ENCODE data around the gene TNFRSF14. TPM values are rescaled to one million over a fixed set of nuclear protein-coding genes. Genes with fewer than 3 reads are reported as not detected.

TNFRSF14 gene
- total RNA-seq, result 10 to 100 TPM; 37.7 to 63.6 TPM
- long read RNA-seq, donor 1, transcript TNFRSF14-201 (8 exons, 1,707 nt), result major isoform, 10 of 30 reads
- long read RNA-seq, donor 1, partial matches to known transcripts, result 11 of 30 reads
- long read RNA-seq, donor 1, other reads (novel, unspliced or antisense), result 9 of 30 reads
- long read RNA-seq, donor 2, transcript TNFRSF14-201 (8 exons, 1,707 nt), result major isoform, 64 of 108 reads
- long read RNA-seq, donor 2, partial matches to known transcripts, result 14 of 108 reads
- long read RNA-seq, donor 2, other reads (novel, unspliced or antisense), result 30 of 108 reads

DNA sequence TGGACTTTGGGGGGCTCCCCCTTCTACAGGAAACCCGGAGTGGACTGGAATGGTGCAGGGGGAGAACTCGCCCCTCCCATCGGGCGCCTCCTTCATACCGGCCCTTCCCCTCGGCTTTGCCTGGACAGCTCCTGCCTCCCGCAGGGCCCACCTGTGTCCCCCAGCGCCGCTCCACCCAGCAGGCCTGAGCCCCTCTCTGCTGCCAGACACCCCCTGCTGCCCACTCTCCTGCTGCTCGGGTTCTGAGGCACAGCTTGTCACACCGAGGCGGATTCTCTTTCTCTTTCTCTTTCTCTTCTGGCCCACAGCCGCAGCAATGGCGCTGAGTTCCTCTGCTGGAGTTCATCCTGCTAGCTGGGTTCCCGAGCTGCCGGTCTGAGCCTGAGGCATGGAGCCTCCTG, at the start of gene TNFRSF14:
Gene TNFRSF14, plus strand, starts transcription at position 95 of the 401 bp plus-strand sequence. Its CDS starts 294 bp downstream, at position 389.
- intact Hi-C loops (cut with DNase I), result no loop called here
- DNase-seq (ENCODE audit: low spot score), result no peak

DNA sequence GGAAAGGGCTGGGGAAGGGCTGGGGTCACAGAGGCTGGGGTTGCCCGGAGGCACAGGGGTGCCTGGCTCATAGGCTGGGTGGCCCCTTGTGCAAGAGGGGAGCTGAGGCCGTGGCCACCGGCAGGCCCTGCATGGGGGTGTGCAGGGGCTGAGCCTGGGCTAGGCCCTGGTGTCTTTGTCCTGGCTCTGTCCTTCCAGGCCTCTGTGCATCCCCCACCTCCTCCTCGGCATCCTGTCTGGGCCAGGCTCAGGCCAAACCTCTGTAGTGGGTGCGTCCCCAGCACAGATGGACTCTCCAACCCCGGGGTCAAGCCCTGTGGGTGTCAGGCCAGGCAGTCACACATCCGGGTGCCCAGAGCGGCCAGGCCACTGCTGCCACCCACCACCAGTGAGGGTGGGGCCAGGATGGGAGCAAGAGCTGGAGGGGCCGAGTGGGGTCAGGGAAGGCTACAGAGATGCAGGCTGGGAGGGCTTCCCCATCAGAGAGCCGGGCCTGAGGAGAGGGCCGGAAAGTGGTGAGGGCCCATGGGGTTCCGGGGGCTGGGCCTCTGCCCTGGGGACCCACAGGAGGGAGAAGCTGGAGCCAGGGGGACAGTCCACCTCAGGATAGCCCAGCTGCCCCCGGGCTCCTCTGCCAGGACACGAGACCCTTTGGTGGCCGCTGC, 49.1 kb upstream of the TNFRSF14 start:
- DNase-seq (ENCODE audit: low spot score), result no peak
- intact Hi-C loops (cut with DNase I), result no loop called here

DNA sequence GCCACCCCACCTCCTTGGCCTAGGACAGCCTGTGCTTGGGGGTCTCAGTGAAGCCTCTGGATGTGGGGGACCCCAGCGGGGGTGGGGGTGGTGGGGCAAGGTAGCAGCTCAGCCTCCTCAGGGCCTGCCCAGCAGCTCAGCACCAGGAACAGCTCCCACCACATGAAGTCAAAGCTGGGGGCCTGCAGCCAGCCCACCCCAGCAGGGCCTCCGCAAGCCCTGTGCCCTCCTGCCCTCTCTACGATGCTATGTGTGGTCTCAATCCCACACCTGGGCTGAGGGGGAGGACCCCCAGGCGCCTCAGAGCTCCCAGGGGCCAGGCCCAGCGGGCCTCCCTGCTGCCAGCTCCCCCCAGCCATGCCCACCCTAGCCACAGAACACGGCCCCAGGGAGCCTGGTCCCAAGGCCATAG, 48.4 kb upstream of the TNFRSF14 start:
- intact Hi-C loops (cut with DNase I), result no loop called here
- DNase-seq (ENCODE audit: low spot score), result no peak

DNA sequence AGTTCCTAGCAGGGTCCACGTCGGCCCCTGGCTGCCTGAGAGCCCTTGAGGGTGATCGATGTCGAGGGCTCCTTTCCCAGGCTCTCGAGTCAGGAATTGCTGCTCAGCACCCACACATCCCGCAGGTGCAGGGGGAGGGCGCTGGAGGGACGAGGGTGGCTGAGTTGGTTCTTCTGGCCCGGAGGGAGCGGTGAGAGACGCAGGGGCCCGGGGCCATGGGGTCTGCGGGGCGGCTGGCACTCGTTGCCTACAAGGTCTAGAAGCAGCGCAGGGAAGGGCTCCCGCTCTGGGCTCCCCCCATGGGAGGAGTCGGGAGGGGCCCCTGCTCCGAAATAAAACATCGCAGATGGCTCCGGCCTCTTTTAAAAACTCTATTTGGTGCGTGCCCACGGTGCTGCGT, 48.0 kb upstream of the TNFRSF14 start:
- intact Hi-C loops (cut with DNase I), result no loop called here
- DNase-seq (ENCODE audit: low spot score), result no peak

DNA sequence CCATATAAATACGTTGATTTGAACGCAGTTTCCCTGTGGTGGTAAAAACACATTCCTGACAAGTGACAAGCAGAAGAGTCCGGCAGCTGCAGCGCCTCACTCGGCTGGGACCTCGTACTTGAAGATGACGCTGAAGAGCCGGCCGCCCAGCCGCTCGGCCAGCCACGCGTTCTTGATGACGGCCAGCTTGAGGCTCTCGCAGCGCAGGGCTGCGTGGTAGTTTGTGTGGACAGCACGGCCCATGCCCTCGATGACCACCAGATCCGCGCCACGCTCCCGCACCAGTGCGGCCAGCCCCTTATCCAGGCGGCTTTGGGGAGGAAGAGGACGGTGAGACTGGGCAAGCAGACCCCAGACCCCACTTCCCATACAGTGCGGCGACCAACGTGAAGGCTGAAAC, 47.4 kb upstream of the TNFRSF14 start:
- no peak for DNase-seq (ENCODE audit: low spot score)
- intact Hi-C loops (cut with DNase I), result no loop called here

DNA sequence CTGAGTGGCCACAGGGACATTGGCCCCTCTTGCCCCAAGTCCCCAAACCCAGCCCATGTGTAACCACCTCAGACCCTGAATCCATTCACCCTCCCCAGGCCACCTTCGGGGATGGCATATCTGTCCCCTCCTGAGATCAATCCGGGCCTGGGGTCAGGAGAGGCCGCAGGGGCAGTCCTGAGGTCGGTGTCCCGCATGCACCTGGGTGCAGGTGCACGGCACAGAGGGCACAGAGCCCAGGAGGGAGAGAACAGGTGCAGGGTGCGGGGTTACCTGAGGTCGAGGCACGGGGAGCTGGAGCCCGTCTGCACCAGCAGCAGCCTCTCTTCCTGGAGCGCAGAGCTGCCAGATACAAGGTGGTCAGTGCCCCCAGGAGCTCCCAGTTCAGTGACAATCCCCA, 46.6 kb upstream of the TNFRSF14 start:
- DNase-seq (ENCODE audit: low spot score), result no peak
- intact Hi-C loops (cut with DNase I), result no loop called here

DNA sequence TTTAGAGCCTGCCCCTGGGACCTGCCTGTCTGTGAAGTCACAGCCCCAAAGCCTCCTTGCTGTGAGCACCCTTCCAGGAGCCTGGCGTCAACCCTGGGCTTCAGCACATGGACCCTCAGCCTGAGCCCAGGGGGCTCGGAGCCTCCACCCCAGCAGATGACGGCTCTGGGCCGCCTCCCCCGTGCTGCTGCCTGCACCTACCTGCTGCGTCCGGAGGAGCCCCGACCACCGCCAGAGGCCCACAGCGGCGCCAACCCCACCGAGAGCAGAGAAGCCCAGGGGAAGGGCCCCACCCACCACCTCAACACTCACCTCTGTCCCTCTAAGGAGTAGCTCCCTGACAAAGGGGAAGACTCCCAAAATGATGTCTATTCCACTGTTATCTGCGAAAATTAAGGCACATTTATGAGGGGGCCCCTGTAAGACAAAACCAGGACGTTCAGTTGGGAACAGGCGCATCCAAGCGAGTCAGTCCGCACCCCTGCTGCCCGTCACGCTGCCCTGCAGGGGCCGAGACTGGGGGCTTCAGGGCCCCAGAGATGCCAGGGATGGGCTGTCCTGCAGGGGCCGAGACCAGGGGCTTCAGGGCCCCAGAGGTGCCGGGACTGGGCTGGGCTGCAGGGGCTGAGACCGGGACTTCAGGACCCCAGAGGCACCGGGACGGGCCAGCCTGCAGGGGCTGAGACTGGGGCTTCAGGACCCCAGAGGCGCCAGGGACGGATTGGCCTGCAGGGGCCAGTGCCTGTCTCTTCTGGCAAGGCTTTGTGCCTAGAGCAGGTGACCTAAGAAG, 45.6 kb upstream of the TNFRSF14 start:
- intact Hi-C loops (cut with DNase I), result no loop called here
- DNase-seq (ENCODE audit: low spot score), result no peak

DNA sequence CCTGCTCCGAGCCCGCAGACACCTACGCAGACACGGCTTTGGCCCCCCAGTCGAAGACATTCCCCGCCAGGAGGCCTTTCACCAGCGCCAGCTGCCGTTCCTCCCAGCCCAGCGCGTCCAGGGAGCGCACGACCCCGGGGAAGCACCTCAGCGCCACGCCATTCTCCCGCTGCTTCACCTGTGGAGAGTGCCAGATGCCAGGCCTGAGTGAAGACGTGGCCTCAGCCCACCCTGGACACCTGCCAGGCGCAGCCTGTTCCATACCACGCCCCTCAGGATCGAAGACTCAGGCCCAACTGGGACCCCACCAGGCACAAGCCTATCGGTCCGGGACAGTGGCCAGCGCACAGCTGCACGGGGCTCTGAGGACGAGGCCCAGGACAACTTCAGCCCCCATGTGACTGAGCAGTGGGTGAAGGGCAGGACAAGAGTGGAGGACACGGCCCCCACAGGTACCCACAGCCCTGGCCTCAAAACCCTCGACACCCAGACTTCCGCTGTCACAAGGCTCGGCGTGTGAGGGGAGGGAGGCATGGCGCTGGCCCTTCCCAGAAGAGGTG, 43.2 kb upstream of the TNFRSF14 start:
- DNase-seq (ENCODE audit: low spot score), result no peak
- intact Hi-C loops (cut with DNase I), result no loop called here

DNA sequence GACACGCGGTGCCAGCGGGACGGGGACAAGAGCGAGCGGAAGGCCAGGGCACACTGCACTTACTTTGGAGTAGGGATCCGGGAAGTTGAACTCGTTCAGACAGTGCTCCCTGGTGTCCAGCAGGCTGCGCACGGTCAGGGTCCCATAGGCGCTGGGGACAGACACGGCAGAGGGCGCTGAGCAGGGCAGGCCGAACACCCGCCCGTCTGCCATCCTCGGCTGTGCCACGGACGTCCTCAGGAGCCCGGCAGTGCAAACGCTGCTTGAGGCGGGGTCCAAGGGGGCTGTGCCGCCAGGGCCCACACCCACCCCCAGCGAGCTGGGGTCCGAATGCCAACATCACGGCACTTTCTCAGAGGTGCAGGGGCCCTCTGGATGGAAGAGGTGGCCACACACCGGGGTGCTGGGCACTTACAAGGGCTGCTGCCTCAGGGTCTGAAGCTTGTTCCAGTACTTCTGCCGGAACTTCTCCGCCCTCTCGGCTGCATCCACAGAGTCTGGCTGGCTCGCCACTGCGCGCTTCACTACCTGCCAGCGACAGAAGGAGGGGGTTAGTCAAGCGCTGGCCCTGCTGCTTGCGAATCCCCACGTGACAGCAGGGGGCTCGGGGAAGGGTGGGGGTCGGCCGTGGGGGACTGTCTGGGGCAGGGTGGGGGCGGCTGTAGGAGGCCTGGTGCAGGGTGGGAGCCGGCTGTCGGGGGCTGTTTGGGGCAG, 42.1 kb upstream of the TNFRSF14 start:
- intact Hi-C loops (cut with DNase I), result no loop called here
- no peak for DNase-seq (ENCODE audit: low spot score)

DNA sequence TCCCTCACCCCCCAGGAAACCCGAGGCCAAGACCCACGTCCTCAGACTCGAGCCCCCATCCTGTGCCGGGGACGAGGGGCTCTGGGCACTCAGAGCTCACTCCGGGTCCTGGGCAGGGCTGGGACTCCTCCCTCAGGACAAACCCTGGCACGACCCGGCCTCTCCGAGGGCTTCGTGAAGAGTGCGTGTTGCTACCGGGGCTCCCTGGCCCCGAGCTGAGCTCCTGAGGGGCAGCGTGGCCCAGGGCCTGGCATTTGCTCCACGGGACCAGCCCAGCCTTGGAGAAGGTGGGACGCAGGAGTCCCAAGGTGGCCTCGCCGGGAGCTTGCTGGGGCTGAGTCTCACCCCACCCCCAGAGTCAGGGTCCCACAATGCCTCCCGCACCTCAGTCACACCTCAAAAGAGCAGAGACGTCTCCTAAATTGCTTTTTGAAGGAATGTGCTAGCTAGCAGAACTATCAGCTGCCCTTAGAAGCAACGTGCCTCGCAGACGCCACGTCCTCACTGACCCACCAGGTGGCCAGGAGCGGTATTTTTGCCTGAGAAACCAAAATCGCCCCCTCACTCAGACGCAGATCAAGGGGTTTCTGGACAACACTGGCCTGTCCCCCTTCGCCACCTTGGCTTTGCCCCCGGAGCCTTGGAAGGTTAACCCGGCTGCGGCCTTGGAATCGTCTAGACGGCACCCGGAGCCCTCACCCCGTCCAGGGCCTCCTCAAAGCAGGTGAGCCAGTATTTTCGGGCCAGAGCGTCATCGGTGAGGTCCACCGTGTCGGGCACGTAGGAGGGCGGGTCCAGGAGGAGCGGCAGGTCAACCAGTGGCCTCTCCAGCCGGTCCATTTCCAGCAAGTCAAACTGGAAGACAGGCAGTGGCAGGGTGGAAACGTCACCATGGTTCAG, 41.1 kb upstream of the TNFRSF14 start:
- DNase-seq (ENCODE audit: low spot score), result no peak
- intact Hi-C loops (cut with DNase I), result no loop called here

DNA sequence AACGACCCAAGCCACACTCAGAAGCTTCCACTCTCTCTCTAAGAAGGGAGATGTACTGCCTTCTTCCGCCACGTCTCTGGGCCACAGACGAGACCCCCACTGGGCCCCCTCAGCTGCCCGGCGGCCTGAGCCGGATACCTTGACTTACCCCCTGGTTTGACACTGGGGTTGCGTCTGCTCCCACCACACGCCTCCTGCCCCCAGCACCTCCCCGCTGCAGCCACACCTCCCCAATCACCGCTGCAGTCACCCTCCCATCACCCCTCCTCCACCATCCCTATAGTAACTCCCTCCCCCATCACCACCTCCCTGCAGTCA, 40.4 kb upstream of the TNFRSF14 start:
- intact Hi-C loops (cut with DNase I), result no loop called here
- DNase-seq (ENCODE audit: low spot score), result no peak

DNA sequence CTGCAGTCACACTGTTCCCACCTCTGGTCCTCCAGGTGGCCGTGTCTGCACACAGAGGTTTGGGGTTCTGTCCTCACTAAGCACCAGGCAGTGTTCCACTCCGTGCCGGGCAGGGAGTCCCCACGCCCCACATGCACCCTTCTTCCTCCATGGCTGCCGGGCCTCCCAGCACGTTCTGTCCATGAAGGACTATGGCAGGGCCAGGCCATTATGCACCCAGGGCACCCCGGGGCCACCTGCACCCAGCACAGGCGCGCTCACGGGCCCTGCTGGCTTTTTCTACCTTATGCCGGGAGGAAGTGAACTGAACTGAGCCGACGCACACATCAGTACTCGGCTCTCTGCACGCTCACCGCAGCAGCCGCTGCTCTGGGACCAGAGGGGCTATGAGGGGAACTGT, 40.0 kb upstream of the TNFRSF14 start:
- intact Hi-C loops (cut with DNase I), result no loop called here
- no peak for DNase-seq (ENCODE audit: low spot score)

DNA sequence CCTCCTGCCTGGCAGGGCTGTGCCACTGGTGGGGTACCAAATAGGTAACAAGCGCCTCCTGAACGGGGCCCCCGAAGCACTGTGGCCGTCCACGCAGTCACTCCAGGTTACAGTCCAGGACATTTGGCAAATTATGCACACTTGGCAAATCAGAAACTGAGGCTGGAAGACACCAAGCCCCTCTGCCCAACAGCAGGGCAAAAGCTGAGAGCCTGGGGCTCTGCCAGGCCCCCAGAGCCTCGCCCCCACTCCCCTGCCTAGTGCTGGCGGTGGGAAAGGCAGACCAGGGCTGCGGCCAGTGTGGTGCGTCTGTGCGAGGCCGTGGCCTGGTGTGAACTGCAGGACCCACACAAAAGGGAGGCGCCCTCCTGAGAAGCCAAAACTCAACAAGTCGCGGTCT, 39.2 kb upstream of the TNFRSF14 start:
- DNase-seq (ENCODE audit: low spot score), result no peak
- intact Hi-C loops (cut with DNase I), result no loop called here

DNA sequence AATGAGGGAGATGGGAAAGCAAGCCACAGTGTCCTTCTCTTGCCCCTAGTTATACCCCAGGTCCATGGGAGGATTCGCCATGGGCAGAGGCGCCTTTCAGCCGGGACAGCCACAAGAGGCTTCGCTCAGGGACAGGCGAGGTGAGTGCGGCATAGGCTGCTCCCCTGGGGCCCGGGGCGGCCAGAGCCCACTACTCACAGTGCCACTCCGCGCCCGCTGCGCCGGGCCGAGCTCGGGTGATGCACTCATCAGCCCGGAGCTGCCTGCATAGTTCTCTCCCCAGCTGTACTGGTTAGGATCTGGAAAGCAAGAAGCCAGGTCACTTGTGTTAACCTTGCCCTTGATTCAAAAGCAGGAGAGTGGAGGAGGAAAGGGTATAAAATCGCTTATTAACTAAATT, 38.2 kb upstream of the TNFRSF14 start:
- intact Hi-C loops (cut with DNase I), result no loop called here
- no peak for DNase-seq (ENCODE audit: low spot score)

DNA sequence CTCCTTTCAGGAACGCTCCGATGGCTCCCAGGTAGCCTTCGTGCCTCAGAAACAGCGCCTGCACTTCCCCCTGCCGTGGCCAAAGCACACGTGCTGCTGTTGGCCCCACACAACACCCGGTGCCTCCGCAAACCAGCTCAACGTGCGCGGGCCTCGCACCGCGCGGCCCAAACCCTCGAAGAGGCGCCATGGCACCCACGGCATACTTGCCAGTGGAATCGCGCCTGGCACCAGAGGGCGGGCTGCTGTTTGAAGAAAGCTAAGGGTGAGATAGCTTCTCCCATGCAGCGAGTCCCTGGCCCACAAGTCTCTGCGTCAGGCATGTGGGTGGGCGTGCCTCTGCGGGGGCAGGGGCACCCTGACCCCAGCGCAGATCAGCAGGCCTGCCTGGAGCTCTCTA, 37.6 kb upstream of the TNFRSF14 start:
- DNase-seq (ENCODE audit: low spot score), result no peak
- intact Hi-C loops (cut with DNase I), result no loop called here

DNA sequence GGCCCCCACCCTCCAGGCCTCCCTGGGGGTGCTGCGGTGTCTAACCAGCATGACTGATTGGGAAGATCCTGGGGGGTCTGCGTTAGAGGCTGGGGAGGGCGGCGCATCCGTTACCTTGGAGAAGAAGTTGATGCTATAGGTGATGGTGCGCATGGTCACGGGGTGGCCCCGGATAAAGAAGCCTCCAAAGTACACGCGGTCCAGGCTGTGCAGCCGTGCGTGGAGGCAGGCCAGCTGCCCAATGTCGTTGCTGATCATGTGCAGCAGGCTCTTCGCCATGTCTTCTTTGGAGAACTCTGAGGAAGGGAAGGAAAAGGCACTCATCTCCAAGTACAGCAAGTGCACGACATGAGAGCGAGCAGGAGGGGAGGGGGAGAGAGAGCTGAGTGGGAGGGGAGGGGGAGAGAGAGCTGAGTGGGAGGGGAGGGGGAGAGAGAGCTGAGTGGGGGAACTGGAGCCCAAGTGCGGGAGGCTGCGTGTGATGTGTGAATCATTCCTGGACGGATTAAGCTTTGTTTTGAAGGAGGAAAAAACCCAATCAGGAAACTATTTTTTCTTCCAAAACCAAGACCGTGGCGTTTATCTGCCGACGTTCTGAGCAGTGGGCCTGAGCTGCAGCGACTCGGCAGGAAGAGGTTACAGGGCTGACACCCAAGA, 37.0 kb upstream of the TNFRSF14 start:
- intact Hi-C loops (cut with DNase I), result no loop called here
- DNase-seq (ENCODE audit: low spot score), result no peak

DNA sequence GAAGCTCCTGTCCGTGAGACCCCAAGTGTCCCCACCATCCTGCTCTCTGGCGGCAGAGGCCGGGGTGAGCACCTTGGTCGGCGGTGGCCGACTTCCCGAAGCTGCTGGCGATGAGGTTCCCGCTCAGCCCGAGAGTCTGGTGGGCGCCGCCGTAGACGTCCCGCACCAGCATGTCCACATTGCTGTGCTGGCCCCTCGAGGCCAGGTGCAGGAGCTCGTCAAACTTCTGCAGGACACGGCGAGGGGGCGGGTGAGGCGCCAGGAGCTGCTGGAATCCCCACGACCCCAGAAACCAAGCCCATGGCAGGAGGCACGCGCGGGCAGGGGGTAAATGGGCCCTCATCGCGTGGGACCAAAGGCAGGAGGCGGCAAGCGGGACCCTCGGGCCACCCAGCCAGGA, 36.4 kb upstream of the TNFRSF14 start:
- intact Hi-C loops (cut with DNase I), result no loop called here

DNA sequence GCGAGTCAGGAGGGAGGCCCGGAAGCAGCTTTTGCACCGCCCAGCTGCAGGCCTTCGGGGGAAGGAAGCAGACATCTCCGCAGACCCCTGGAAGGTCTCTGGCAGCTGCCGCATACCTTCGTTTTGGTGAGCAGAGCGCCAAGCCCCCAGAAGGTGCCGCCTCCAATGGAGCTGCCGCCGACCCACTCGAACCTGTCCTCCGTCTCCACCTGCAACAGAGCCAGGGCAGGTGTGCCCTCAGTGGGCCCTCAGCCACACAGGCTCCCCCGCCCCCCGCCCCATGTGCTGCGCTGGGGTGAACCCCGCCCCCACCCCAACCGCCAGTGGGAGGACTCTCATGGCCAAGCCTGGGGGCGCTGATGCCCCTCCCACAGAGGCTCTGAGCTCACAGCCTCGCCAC, 36.0 kb upstream of the TNFRSF14 start:
- intact Hi-C loops (cut with DNase I), result no loop called here
- DNase-seq (ENCODE audit: low spot score), result no peak

More for the DNA sequence above, 36.4 kb upstream of the TNFRSF14 start:
- no peak for DNase-seq (ENCODE audit: low spot score)
